Frontal cortex (tissue), 4 donors: ENCODE measurements around the gene NPC2. TPM values are rescaled to one million over a fixed set of nuclear protein-coding genes. Genes with fewer than 3 reads are reported as not detected.

Experiments
- DNase-seq, 2 donors: peaks; one replicate each; pipeline ENCODE4 v3.0.0; 2012; ENCODE audit warnings: low spot score in 2 of 2
- FAIRE-seq: peaks from 2 replicates; lab custom pipeline; 2012; peaks lifted over from hg19 to GRCh38; lab: Jason Lieb, UNC
- total RNA-seq: library from RNA; depleted of rRNA; stranded (reverse); fragments of >200 nt; gene quantifications from one replicate; pipeline ENCODE4 v1.2.3, GENCODE V29; 2014
- donor health status: control.
- donor health status: control.
- donor health status: control.

The NPC2 gene
- total RNA-seq, 1 donor from 2014 or later = 17.9 TPM

GRCh38 chr14:74438351-74438915 is 54.7 kb downstream of the NPC2 start:
- DNase-seq (no peak), FAIRE-seq (no peak)

GRCh38 chr14:74437496-74438053 is 55.5 kb downstream of the NPC2 start:
- DNase-seq (no peak), FAIRE-seq (no peak)

- DNase-seq = no peak
Measured at GRCh38 chr14:74434294-74434693, 58.8 kb downstream of the NPC2 start.

GRCh38 chr14:74429991-74430390 is 63.1 kb downstream of the NPC2 start:
- no peak for FAIRE-seq

More at GRCh38 chr14:74434294-74434693, 58.8 kb downstream of the NPC2 start:
- FAIRE-seq = no peak

More at GRCh38 chr14:74429991-74430390, 63.1 kb downstream of the NPC2 start:
- DNase-seq = no peak

Other genes starting within 250 kb of the NPC2 start
- 21.2 TPM for gene ABCD4, start 190.4 kb downstream of the NPC2 start, total RNA-seq
- gene VRTN, start 144.8 kb downstream of the NPC2 start, total RNA-seq = not detected
- gene SYNDIG1L, start 67.1 kb downstream of the NPC2 start, total RNA-seq = 6.9 TPM
- 17.1 TPM for gene ISCA2, start 460 bp upstream of the NPC2 start, total RNA-seq
- 1.2 TPM for gene LTBP2, start 118.9 kb upstream of the NPC2 start, total RNA-seq
- gene AREL1, start 219.8 kb upstream of the NPC2 start, total RNA-seq = 39.5 TPM
- 21.2 TPM for gene FCF1, start 219.8 kb upstream of the NPC2 start, total RNA-seq